HG03439 (cell line): ENCODE results near the gene INPP5A.

Source experiments
- ATAC-seq: cut with Tn5 transposase; IDR thresholded peaks from one replicate; pipeline ENCODE4 v1.9.1; 2021; ENCODE audit warnings: mild to moderate bottlenecking, moderate library complexity; ENCODE audit not compliant: unreplicated experiment

The INPP5A gene

GRCh38 chr10:132804785-132805426 is 267.3 kb downstream of the INPP5A start:
- no peak for ATAC-seq

GRCh38 chr10:132805599-132805998 is 268.0 kb downstream of the INPP5A start:
- no peak for ATAC-seq

- ATAC-seq, result no peak
These were observed 268.5 kb downstream of the INPP5A start for GRCh38 chr10:132806110-132806509.

GRCh38 chr10:132806561-132807003 is 269.0 kb downstream of the INPP5A start:
- no peak for ATAC-seq

GRCh38 chr10:132807621-132808049 is 270.0 kb downstream of the INPP5A start:
- ATAC-seq, result no peak

- ATAC-seq, result no peak
These were observed 271.0 kb downstream of the INPP5A start for GRCh38 chr10:132808383-132809231.

GRCh38 chr10:132809232-132810140 is 271.9 kb downstream of the INPP5A start:
- ATAC-seq, result no peak

- ATAC-seq, result no peak
These were observed 272.7 kb downstream of the INPP5A start for GRCh38 chr10:132810141-132810806.

- no peak for ATAC-seq
These were observed 273.5 kb downstream of the INPP5A start for GRCh38 chr10:132810807-132811700.

- ATAC-seq, result no peak
These were observed 274.4 kb downstream of the INPP5A start for GRCh38 chr10:132811891-132812481.

GRCh38 chr10:132812520-132812919 is 274.9 kb downstream of the INPP5A start:
- ATAC-seq, result no peak

- ATAC-seq, result no peak
These were observed 275.4 kb downstream of the INPP5A start for GRCh38 chr10:132813001-132813401.

- no peak for ATAC-seq
These were observed 276.2 kb downstream of the INPP5A start for GRCh38 chr10:132813560-132814468.

GRCh38 chr10:132814469-132814856 is 276.9 kb downstream of the INPP5A start:
- no peak for ATAC-seq

GRCh38 chr10:132815168-132815857 is 277.7 kb downstream of the INPP5A start:
- no peak for ATAC-seq

- ATAC-seq, result no peak
These were observed 279.1 kb downstream of the INPP5A start for GRCh38 chr10:132816718-132817117.

GRCh38 chr10:132817701-132818211 is 280.2 kb downstream of the INPP5A start:
- ATAC-seq, result no peak
